H1 (cell line): ENCODE results near the gene TFF1. TPM values are rescaled to one million over a fixed set of nuclear protein-coding genes. Genes with fewer than 3 reads are reported as not detected.

ENCODE experiments used
- CTCF ChIA-PET: fragments of 300-600 bp; sonication (Branson Sonifier 250); formaldehyde crosslinking; loops from one replicate; lab custom pipeline; 2021; ENCODE audit not compliant: partially characterized antibody; lab: Charles Lee
- POLR2A ChIA-PET: fragments of 300-600 bp; sonication (Branson Sonifier 250); formaldehyde crosslinking; loops from one replicate; lab custom pipeline; 2021; ENCODE audit warnings: inconsistent platforms; ENCODE audit not compliant: partially characterized antibody; lab: Charles Lee
- DNase-seq, 2 experiments: peaks; one replicate each; pipeline versions ENCODE4 v3.0.0 to v3.0.0-alpha.2; 2010 to 2022; ENCODE audit warnings: low spot score in 2 of 2, low read depth in 1 of 2, mixed read lengths in 1 of 2
- FAIRE-seq: peaks from 2 replicates; lab custom pipeline; 2011; peaks lifted over from hg19 to GRCh38; lab: Jason Lieb, UNC
- H2AFZ ChIP-seq: 2 replicates; pipeline ENCODE4 v1.8.1; 2012; ENCODE audit warnings: low read length, inconsistent platforms
- H2AK5ac ChIP-seq: 2 replicates; pipeline ENCODE4 v1.6.1; 2013; ENCODE audit warnings: low read depth, low read length
- H2BK120ac ChIP-seq: replicated peaks from 2 replicates; pipeline ENCODE3; 2013; ENCODE audit warnings: low read depth, low read length, inconsistent platforms
- H2BK12ac ChIP-seq: 2 replicates; pipeline ENCODE4 v1.6.1; 2013; ENCODE audit warnings: low read depth, low read length
- H2BK15ac ChIP-seq: 2 replicates; pipeline ENCODE4 v1.6.1; 2013; ENCODE audit warnings: low read length
- H2BK20ac ChIP-seq: 2 replicates; pipeline ENCODE4 v1.6.1; 2013; ENCODE audit warnings: low read length
- H2BK5ac ChIP-seq: 2 replicates; pipeline ENCODE4 v1.6.1; 2013; ENCODE audit warnings: low read depth, low read length
- H3K14ac ChIP-seq: 2 replicates; pipeline ENCODE4 v1.6.1; 2013; ENCODE audit warnings: inconsistent platforms; ENCODE audit not compliant: insufficient read length
- H3K18ac ChIP-seq: 2 replicates; pipeline ENCODE4 v1.6.1; 2013; ENCODE audit warnings: low read length; ENCODE audit errors: extremely low read depth
- H3K23ac ChIP-seq: 2 replicates; pipeline ENCODE4 v1.6.1; 2013; ENCODE audit warnings: inconsistent platforms; ENCODE audit not compliant: insufficient read length
- H3K23me2 ChIP-seq: 2 replicates; pipeline ENCODE4 v1.6.1; 2013; ENCODE audit warnings: low read depth, low read length
- H3K27ac ChIP-seq: 2 replicates; pipeline ENCODE4 v1.6.1; 2011; ENCODE audit warnings: low read depth, low read length, inconsistent platforms
- H3K27me3 ChIP-seq, 4 experiments: replicated peaks in 1 of 4; 1 replicate in 1 of 4; 2 replicates in 3 of 4; pipeline versions ENCODE4 v1.6.1 to v1.8.1; 2011 to 2013; ENCODE audit warnings: low read length in 3 of 4, mild to moderate bottlenecking in 3 of 4, inconsistent platforms in 2 of 4, mixed read lengths in 2 of 4, moderate library complexity in 1 of 4; ENCODE audit not compliant: control insufficient read depth in 3 of 4, insufficient read depth in 3 of 4; ENCODE audit errors: extremely low read depth in 1 of 4
- H3K36me3 ChIP-seq, 4 experiments: 2 replicates each; pipeline versions ENCODE4 v1.6.1 to v1.8.1; 2011 to 2013; ENCODE audit warnings: mild to moderate bottlenecking in 4 of 4, low read length in 3 of 4, moderate library complexity in 2 of 4, control low read depth in 1 of 4, inconsistent platforms in 1 of 4; ENCODE audit not compliant: insufficient read depth in 4 of 4, control insufficient read depth in 2 of 4
- H3K4ac ChIP-seq: replicated peaks from 2 replicates; pipeline ENCODE3; 2013; ENCODE audit warnings: low read length, low read depth, mixed read lengths, inconsistent platforms; ENCODE audit not compliant: insufficient read length
- H3K4me1 ChIP-seq, 4 experiments: replicated peaks in 1 of 4; 1 replicate in 1 of 4; 2 replicates in 3 of 4; pipeline versions ENCODE4 v1.6.1 to v1.8.1; 2011 to 2013; ENCODE audit warnings: low read length in 3 of 4, inconsistent platforms in 2 of 4, mixed read lengths in 1 of 4; ENCODE audit not compliant: insufficient read depth in 4 of 4, control insufficient read depth in 3 of 4
- H3K4me2 ChIP-seq, 2 experiments: 2 replicates each; pipeline versions ENCODE4 v1.6.1 to v1.8.1; 2011 to 2013; ENCODE audit warnings: low read depth in 2 of 2, low read length in 2 of 2, control low read depth in 1 of 2, inconsistent platforms in 1 of 2, mild to moderate bottlenecking in 1 of 2; ENCODE audit not compliant: insufficient read depth in 1 of 2
- H3K4me3 ChIP-seq, 4 experiments: fragments of 200-600, 300-600 bp in 1 of 4; sonication (generic), shearing (Covaris generic), sonication (Bioruptor Twin) in 1 of 4; 2 replicates each; pipeline versions ENCODE4 v1.5.1 to v1.8.1; 2011 to 2016; ENCODE audit warnings: low read length in 4 of 4, low read depth in 3 of 4, control low read depth in 2 of 4, inconsistent platforms in 2 of 4, mild to moderate bottlenecking in 2 of 4, mixed read lengths in 1 of 4, moderate library complexity in 1 of 4; ENCODE audit not compliant: insufficient read depth in 2 of 4; ENCODE audit errors: extremely low read depth in 1 of 4
- H3K56ac ChIP-seq: replicated peaks from 2 replicates; pipeline ENCODE3; 2013; ENCODE audit warnings: low read depth, mild to moderate bottlenecking, mixed read lengths, low read length, inconsistent platforms; ENCODE audit not compliant: insufficient read length
- H3K79me1 ChIP-seq: 2 replicates; pipeline ENCODE4 v1.6.1; 2013; ENCODE audit warnings: low read depth, low read length, control low read depth
- H3K79me2 ChIP-seq, 2 experiments: 2 replicates each; pipeline versions ENCODE4 v1.6.1 to v1.8.1; 2012 to 2013; ENCODE audit warnings: low read length in 2 of 2, mild to moderate bottlenecking in 2 of 2, inconsistent platforms in 1 of 2; ENCODE audit not compliant: insufficient read depth in 2 of 2, control insufficient read depth in 1 of 2
- H3K9ac ChIP-seq, 4 experiments: replicated peaks in 1 of 4; 1 replicate in 1 of 4; 2 replicates in 3 of 4; pipeline versions ENCODE4 v1.6.1 to v1.8.1; 2011 to 2013; ENCODE audit warnings: low read depth in 3 of 4, low read length in 3 of 4, control low read depth in 2 of 4, mild to moderate bottlenecking in 2 of 4, moderate library complexity in 2 of 4, inconsistent platforms in 1 of 4; ENCODE audit errors: extremely low read depth in 1 of 4
- H3K9me3 ChIP-seq, 2 experiments: 2 replicates each; pipeline versions ENCODE4 v1.6.1 to v1.8.1; 2012 to 2013; ENCODE audit warnings: mild to moderate bottlenecking in 2 of 2, moderate library complexity in 2 of 2, control low read depth in 1 of 2, inconsistent platforms in 1 of 2, low read depth in 1 of 2, low read length in 1 of 2, mixed read lengths in 1 of 2; ENCODE audit not compliant: insufficient read depth in 2 of 2
- H4K20me1 ChIP-seq, 2 experiments: replicated peaks in 1 of 2; 2 replicates each; pipeline versions ENCODE3 to v1.8.1; 2011 to 2013; ENCODE audit warnings: inconsistent platforms in 2 of 2, low read length in 2 of 2, mild to moderate bottlenecking in 1 of 2; ENCODE audit not compliant: insufficient read depth in 2 of 2, control insufficient read depth in 1 of 2
- H4K5ac ChIP-seq: 2 replicates; pipeline ENCODE4 v1.6.1; 2013; ENCODE audit warnings: low read length, low read depth, mixed read lengths, inconsistent platforms; ENCODE audit not compliant: insufficient read length
- H4K8ac ChIP-seq: 2 replicates; pipeline ENCODE4 v1.8.0; 2013; ENCODE audit warnings: mild to moderate bottlenecking, moderate library complexity, low read length, inconsistent platforms; ENCODE audit not compliant: insufficient read depth; ENCODE audit errors: extremely low read depth
- H4K91ac ChIP-seq: replicated peaks from 2 replicates; pipeline ENCODE3; 2013; ENCODE audit warnings: low read length, mixed read lengths, inconsistent platforms; ENCODE audit not compliant: insufficient read length
- CTBP2 ChIP-seq: IDR thresholded peaks from 2 replicates; pipeline ENCODE4 v1.7.0; 2011; ENCODE audit warnings: borderline replicate concordance, mild to moderate bottlenecking, moderate library complexity, mixed read lengths, low read length; ENCODE audit not compliant: insufficient read depth, insufficient read length
- RAD21 ChIP-seq, 2 experiments: IDR thresholded peaks in 1 of 2; conservative IDR thresholded peaks in 1 of 2; 2 replicates each; pipeline ENCODE4 v1.6.1; 2011; ENCODE audit warnings: low read depth in 2 of 2, low read length in 2 of 2, improper control_type of control experiment in 1 of 2, inconsistent platforms in 1 of 2, mild to moderate bottlenecking in 1 of 2, moderate library complexity in 1 of 2
- WGBS, 2 experiments: shearing (Covaris generic) in 1 of 2; methylation state at CpG; one replicate each; pipeline versions ENCODE4 v1.1.6 to v1.1.7; 2013 to 2015; ENCODE audit warnings: low lambda C conversion rate in 2 of 2, mixed read lengths in 2 of 2, inconsistent platforms in 1 of 2, low coverage in 1 of 2, missing lambda C conversion rate in 1 of 2; ENCODE audit not compliant: insufficient replicate concordance in 2 of 2, insufficient coverage in 1 of 2, insufficient read length in 1 of 2; ENCODE audit errors: extremely low coverage in 1 of 2, missing lambda C conversion rate in 1 of 2; 5-methylcytosine and 5-hydroxymethylcytosine counted together
- polyA plus RNA-seq, 7 experiments: library from polyadenylated mRNA; depleted of rRNA in 3 of 7; stranded (reverse) in 5 of 7; unstranded in 2 of 7; fragments of >200 nt in 5 of 7; fragments of 200-250 nt in 2 of 7; gene quantifications; 1 replicate in 5 of 7; 2 replicates in 1 of 7; 4 replicates in 1 of 7; pipeline versions ENCODE4 v1.2.1 to v1.2.3, GENCODE V29; 2011 to 2013; ENCODE audit warnings: missing spikeins in 2 of 7, mixed read lengths in 2 of 7
- total RNA-seq: library from RNA; stranded (reverse); fragmentation: NEBNext Ultra II Directional; extraction: Animal tissue kit (Norgen Biotek cat#: 25700); gene quantifications from 2 replicates; pipeline ENCODE4 v1.2.1, GENCODE V29; 2021

TFF1 gene
- total and polyA plus RNA-seq, 2 of the 8 experiments (the other 6 are each of a cell fraction or from before 2014, with no cell fraction given) = not detected

GRCh38 chr21:42340187-42341050 lies 25.9 kb downstream of the TFF1 start:
- Histone ChIP-seq H4K5ac (no peak overlapping the region), H3K36me3 (no peaks in the 10 kb centered on the region), H2AFZ (no peak overlapping the region), H3K27me3 (no peaks in the 10 kb centered on the region), H3K4me3 (no peak overlapping the region), H4K20me1 (no peaks in the 10 kb centered on the region), H3K79me1 (no peaks in the 10 kb centered on the region), H3K14ac (no peak overlapping the region), H4K8ac (no peak overlapping the region; the same call in 1 of the 2 replicates), H3K79me2 (no peaks in the 10 kb centered on the region), H3K23ac (no peak overlapping the region), H2BK15ac (no peak overlapping the region), H3K9ac (no peak overlapping the region), H3K9me3 (no peaks in the 10 kb centered on the region), H2BK12ac (no peak overlapping the region), H2BK20ac (no peak overlapping the region), H3K4me1 (peaks cover 0 to 13% (median 4%) of the 10 kb centered on the region in 4 experiments; a peak in 6 of 7 replicates), H2BK120ac (no peak overlapping the region), H3K4ac (no peak overlapping the region), H2AK5ac (no peak overlapping the region), H3K18ac (no peak overlapping the region), H3K23me2 (no peaks in the 10 kb centered on the region), H3K27ac (no peak overlapping the region), H2BK5ac (no peak overlapping the region), H3K4me2 (no peak overlapping the region), H3K56ac (no peak overlapping the region), H4K91ac (peak overlapping the region; percentile 25)
- POLR2A ChIA-PET = no interaction called here
- 88% methylated on average over 24 of the region's 24 CpGs; no CpG with 5 or more reads in 1 of the 2 experiments for WGBS, 2 experiments
- CTCF ChIA-PET = interaction anchor here (0.6 to 11.6 kb wide), 8 partner anchors 22 to 195 kb away, joined by 3 to 137 read pairs (median 6); partner anchors contain the start of gene TFF3
- FAIRE-seq (no peak), DNase-seq (peak in 1 of 2 experiments; percentile 39)
- TF ChIP-seq RAD21 (IDR thresholded peaks at IDR 0.05 in 1 of 2, conservative IDR thresholded peaks at IDR 0.05 in 1 of 2; ENCODE audit: low read depth in 2 of 2, low read length in 2 of 2) (no peak), CTBP2 (no peak)
